WTC11 (cell line): Measurements from ENCODE around the gene RHBDL2. TPM values are rescaled to one million over a fixed set of nuclear protein-coding genes. Genes with fewer than 3 reads are reported as not detected.
"Not testable (repeated sequence)": the region's sequence is repeated elsewhere in the genome, so short reads cannot be mapped to it uniquely, and the experiment has no call there.

Source experiments
- ATAC-seq: fragments of 200-7000 bp; cut with Tn5 transposase; 2 replicates; pipeline ENCODE4 v1.10.0; 2021; ENCODE audit warnings: mild to moderate bottlenecking, moderate library complexity
- CTCF ChIA-PET: fragments of 300-600 bp; sonication (Branson Sonifier 250); formaldehyde crosslinking; loops from one replicate; lab custom pipeline; 2021; ENCODE audit warnings: antibody characterized with exemption; lab: Charles Lee
- POLR2A ChIA-PET: fragments of 350-600 bp; sonication (Branson Sonifier 250); formaldehyde crosslinking; loops from one replicate; lab custom pipeline; 2021; ENCODE audit warnings: antibody characterized with exemption; lab: Charles Lee
- DNase-seq: peaks from one replicate; pipeline ENCODE4 v3.0.0; 2021; ENCODE audit warnings: low spot score
- H3K27ac Mint-ChIP-seq: 2 replicates; pipeline ENCODE4 v1.8.0; 2021; ENCODE audit warnings: mixed read lengths
- H3K27me3 Mint-ChIP-seq: 2 replicates; pipeline ENCODE4 v1.8.0; 2021; ENCODE audit warnings: low read depth, mild to moderate bottlenecking, moderate library complexity, mixed read lengths
- H3K36me3 Mint-ChIP-seq: 2 replicates; pipeline ENCODE4 v1.8.0; 2021; ENCODE audit warnings: mixed read lengths
- H3K4me1 Mint-ChIP-seq: 2 replicates; pipeline ENCODE4 v1.8.0; 2022; ENCODE audit warnings: mixed read lengths
- H3K4me3 Mint-ChIP-seq: 2 replicates; pipeline ENCODE4 v1.8.0; 2021; ENCODE audit warnings: mild to moderate bottlenecking, moderate library complexity, mixed read lengths
- H3K9me3 Mint-ChIP-seq: 2 replicates; pipeline ENCODE4 v1.8.0; 2021; ENCODE audit warnings: mixed read lengths
- NR1H2 ChIP-seq: sonication (generic); formaldehyde crosslinking; IDR thresholded peaks from 2 replicates; pipeline ENCODE4 v1.9.0; 2021; ENCODE audit warnings: mild to moderate bottlenecking, moderate library complexity, missing genetic modification reagents
- ZNF121 ChIP-seq: sonication (generic); formaldehyde crosslinking; IDR thresholded peaks from 2 replicates; pipeline ENCODE4 v1.8.0; 2023; ENCODE audit warnings: missing genetic modification reagents
- ZNF532 ChIP-seq: fragments of 250-450 bp; sonication (Bioruptor Pico); IDR thresholded peaks from 2 replicates; pipeline ENCODE4 v1.9.0; 2021; ENCODE audit warnings: mild to moderate bottlenecking, borderline replicate concordance
- total RNA-seq: library from RNA; stranded (reverse); gene quantifications from 3 replicates; pipeline ENCODE4 v1.2.3, GENCODE V29; 2021

Gene RHBDL2
- total RNA-seq, 1 experiment from 2014 or later: 0.26 TPM

GRCh38 chr1:38979380-38979779 is 37.8 kb upstream of the RHBDL2 start:
- POLR2A ChIA-PET, H3K4me3 Mint-ChIP-seq, CTCF ChIA-PET, H3K27me3 Mint-ChIP-seq, H3K4me1 Mint-ChIP-seq, H3K27ac Mint-ChIP-seq, ATAC-seq, DNase-seq: not testable (repeated sequence)
- Mint-ChIP-seq H3K36me3 (peaks cover 20% of the 10 kb centered on the region), H3K9me3 (peaks cover 23% of the 10 kb centered on the region)

GRCh38 chr1:38978245-38978542 is 36.6 kb upstream of the RHBDL2 start:
- peaks cover 23% of the 10 kb centered on the region for H3K9me3 Mint-ChIP-seq
- H3K27ac Mint-ChIP-seq, H3K27me3 Mint-ChIP-seq, DNase-seq, ATAC-seq, CTCF ChIA-PET, POLR2A ChIA-PET, H3K4me1 Mint-ChIP-seq, H3K4me3 Mint-ChIP-seq: not testable (repeated sequence)
- H3K36me3 Mint-ChIP-seq: peaks cover 20% of the 10 kb centered on the region

GRCh38 chr1:38977399-38978244 is 36.0 kb upstream of the RHBDL2 start:
- ATAC-seq, H3K4me3 Mint-ChIP-seq, H3K4me1 Mint-ChIP-seq, H3K27ac Mint-ChIP-seq, CTCF ChIA-PET, DNase-seq, H3K27me3 Mint-ChIP-seq: not testable (repeated sequence)
- H3K36me3 Mint-ChIP-seq: peaks cover 20% of the 10 kb centered on the region
- peaks cover 23% of the 10 kb centered on the region for H3K9me3 Mint-ChIP-seq
- POLR2A ChIA-PET: interaction anchor here (0.5 to 0.6 kb wide), 2 partner anchors 648 to 1133 kb away, joined by 3 to 4 read pairs; no protein-coding TSS in a partner anchor

GRCh38 chr1:38973659-38974437 is 32.2 kb upstream of the RHBDL2 start:
- H3K27me3 Mint-ChIP-seq: 0 out of 2 replicates have a peak, but pooled peaks cover 3% of the 10 kb centered on the region

GRCh38 chr1:38973145-38973544 is 31.5 kb upstream of the RHBDL2 start:
- H3K9me3 Mint-ChIP-seq, POLR2A ChIA-PET, H3K27me3 Mint-ChIP-seq, H3K36me3 Mint-ChIP-seq, H3K4me1 Mint-ChIP-seq, H3K4me3 Mint-ChIP-seq, H3K27ac Mint-ChIP-seq, DNase-seq: not testable (repeated sequence)
- CTCF ChIA-PET: interaction anchor here (0.9 kb wide), 1 partner anchor 126 kb away, joined by 5 read pairs; no protein-coding TSS in a partner anchor
- peak; percentile 71 for ATAC-seq

More at GRCh38 chr1:38973659-38974437, 32.2 kb upstream of the RHBDL2 start:
- TF ChIP-seq NR1H2 (CRISPR knock-in tag): no peak
- DNase-seq (no peak), ATAC-seq (0 out of 2 replicates have a peak, but pooled peaks have one; percentile 22)
- peaks cover 4% of the 10 kb centered on the region for H3K4me1 Mint-ChIP-seq
- CTCF ChIA-PET: interaction anchor here (0.9 kb wide), 1 partner anchor 125 kb away, joined by 5 read pairs; no protein-coding TSS in a partner anchor
- no peak overlapping the region for H3K4me3 Mint-ChIP-seq
- peaks cover 11% of the 10 kb centered on the region for H3K36me3 Mint-ChIP-seq
- peaks cover 11% of the 10 kb centered on the region for H3K9me3 Mint-ChIP-seq
- POLR2A ChIA-PET: interaction anchor here (0.6 kb wide), 1 partner anchor 56 kb away, joined by 3 read pairs; no protein-coding TSS in a partner anchor
- H3K27ac Mint-ChIP-seq: no peak overlapping the region

GRCh38 chr1:38964140-38964548 is 22.5 kb upstream of the RHBDL2 start:
- H3K27me3 Mint-ChIP-seq: no peaks in the 10 kb centered on the region
- CTCF ChIA-PET: interaction anchor here (0.5 to 1.7 kb wide), 18 partner anchors 12 to 135 kb away, joined by 3 to 13 read pairs (median 4); partner anchors contain the start of genes AKIRIN1 and MYCBP
- H3K27ac Mint-ChIP-seq: no peak overlapping the region
- no peaks in the 10 kb centered on the region for H3K9me3 Mint-ChIP-seq
- no peaks in the 10 kb centered on the region for H3K36me3 Mint-ChIP-seq
- H3K4me3 Mint-ChIP-seq: no peak overlapping the region
- H3K4me1 Mint-ChIP-seq: peaks cover 2% of the 10 kb centered on the region; the same call in 1 of the 2 replicates
- DNase-seq (peak; percentile 13), ATAC-seq (peak; percentile 90)
- TF ChIP-seq ZNF121 (CRISPR knock-in tag) (peak; percentile 100), ZNF532 (CRISPR knock-in tag) (no peak)
- POLR2A ChIA-PET: interaction anchor here (0.5 to 0.6 kb wide), 2 partner anchors 30 to 1366 kb away, joined by 3 to 4 read pairs; no protein-coding TSS in a partner anchor
